Suppressor macrophage (primary cell): Measurements from ENCODE around the gene PHGDH.
"Not testable (repeated sequence)": the region's sequence is repeated elsewhere in the genome, so short reads cannot be mapped to it uniquely, and the experiment has no call there.

Experiments used
- DNase-seq, 4 experiments: peaks; one replicate each; pipeline ENCODE4 v3.0.0-alpha.2; 2020 to 2022

Gene PHGDH

DNA sequence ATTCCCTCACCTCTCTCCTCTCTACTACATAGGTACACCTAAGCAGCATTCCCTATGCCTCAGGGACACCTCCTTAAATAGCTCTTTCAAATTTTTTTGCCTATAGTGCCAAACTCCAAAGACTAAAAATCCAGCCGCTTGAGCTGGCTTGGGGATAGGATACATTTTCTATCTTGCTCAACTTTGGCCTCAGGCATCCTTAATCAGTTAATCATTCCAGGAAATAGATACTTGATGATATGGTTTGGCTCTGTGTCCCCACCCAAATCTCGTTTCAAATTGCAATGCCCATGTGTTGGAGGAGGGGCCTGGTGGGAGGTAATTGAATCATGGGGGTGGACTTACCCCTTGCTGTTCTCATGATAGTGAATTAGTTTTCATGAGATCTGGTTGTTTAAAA lies 11.4 kb upstream of the PHGDH start:
- DNase-seq, result no peak

DNA sequence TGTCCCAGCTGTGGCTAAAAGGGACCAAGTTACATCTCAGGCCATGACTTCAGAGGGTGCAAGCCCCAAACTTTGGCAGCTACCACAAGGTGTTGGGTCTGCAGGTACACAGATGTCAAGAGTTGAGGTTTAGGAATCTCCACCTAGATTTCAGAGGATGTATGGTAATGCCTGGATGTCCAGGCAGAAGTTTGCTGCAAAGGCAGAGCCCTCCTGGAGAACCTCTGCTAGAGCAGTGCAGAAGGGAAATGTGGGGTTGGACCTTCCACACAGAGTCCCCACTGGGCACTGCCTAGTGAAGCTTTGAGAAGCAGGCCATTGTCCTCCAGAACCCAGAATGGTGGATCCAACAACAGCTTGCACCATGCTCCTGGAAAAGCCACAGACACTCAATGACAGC lies 10.1 kb upstream of the PHGDH start:
- DNase-seq, result peak in 1 of 4 experiments; percentile 14

GRCh38 chr1:119702384-119702783 lies 9.3 kb upstream of the PHGDH start:
- peak; percentile 75 to 89 (median 86) for DNase-seq

DNA sequence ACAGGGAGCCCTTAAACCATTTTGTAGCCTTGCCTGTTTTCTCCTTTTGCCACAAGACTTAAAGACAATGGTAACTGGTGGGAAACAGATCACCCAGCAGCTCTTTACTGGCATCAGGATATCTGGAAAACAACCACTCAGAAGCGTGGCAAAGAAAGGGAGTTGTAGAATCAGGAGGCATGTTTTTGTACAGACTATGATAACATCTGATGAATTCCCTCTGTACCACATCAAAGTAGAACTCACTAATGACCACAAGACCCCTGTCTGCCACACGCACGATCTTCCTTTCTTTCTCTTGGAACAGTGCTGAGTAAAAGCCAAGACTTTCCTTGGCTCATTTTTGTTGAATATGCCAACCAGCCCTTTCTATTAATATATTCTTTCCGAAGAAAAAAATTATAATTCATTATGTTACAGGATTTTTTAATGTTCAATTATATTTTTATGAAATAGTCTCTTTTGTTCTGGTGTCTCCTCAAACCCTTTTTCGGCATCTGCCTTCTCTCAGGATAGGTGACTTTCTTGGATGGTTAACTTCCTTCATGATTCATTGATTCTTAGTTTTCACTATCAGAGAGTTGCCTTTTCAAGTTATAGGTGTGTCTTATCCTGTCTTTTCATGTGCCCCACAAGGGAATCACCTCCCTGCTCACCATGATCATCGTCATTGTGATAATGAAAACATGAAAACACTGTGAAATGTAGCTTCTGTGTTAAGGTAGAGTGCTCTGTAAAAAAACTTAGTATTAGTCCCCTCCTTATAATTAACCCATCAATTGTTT lies 7.9 kb upstream of the PHGDH start:
- DNase-seq, result no peak

DNA sequence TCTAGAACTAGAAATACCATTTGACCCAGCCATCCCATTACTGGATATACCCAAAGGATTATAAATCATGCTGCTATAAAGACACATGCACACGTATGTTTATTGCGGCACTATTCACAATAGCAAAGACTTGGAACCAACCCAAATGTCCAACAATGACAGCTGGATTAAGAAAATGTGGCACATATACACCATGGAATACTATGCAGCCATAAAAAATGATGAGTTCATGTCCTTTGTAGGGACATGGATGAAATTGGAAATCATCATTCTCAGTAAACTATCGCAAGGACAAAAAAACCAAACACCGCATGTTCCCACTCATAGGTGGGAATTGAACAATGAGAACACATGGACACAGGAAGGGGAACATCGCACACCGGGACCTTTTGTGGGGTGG lies 5.1 kb upstream of the PHGDH start:
- not testable (repeated sequence) for DNase-seq

- not testable (repeated sequence) for DNase-seq
These were observed 354 bp upstream of the PHGDH start for GRCh38 chr1:119711356-119711803.

GRCh38 chr1:119712342-119713038 lies 756 bp downstream of the PHGDH start:
- peak; percentile 11 to 66 (median 48) for DNase-seq

DNA sequence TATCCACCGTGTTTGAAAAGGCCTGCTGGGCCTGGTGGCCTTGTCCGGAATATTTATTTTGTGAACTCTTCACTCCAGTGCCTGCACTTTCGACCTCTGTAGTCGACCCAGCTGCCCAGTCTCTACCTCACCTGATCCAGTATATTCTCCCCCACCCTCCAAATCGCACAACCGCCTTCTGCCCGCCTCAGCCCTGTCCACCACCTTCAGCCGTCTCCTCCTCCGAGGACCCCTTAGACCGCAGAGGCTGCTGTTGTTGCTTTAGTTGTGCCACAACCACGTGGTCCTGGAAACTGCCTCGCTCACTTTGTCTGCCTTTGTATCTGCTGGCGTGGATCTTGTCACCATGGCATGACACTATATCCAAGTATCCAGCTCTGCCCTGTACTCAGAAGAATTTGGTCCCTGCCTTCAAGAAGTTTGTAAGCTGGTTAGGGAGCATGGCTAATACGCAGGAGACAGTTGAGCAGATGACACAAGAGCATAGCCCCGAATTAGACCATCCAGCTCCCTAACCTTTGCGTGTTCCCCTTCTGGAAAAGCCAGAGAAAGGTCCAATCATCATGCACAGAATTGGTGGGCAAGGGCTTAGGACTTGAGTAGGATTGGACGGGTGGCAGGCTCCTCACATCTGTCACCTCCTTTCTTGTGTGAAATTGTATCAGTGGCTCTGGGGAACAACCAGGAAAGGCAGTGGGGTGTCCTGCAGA lies 1.5 kb downstream of the PHGDH start:
- no peak for DNase-seq

GRCh38 chr1:119713749-119714456 lies 2.2 kb downstream of the PHGDH start:
- DNase-seq, result no peak

- DNase-seq, result no peak
These were observed 2.8 kb downstream of the PHGDH start for GRCh38 chr1:119714583-119714982.

GRCh38 chr1:119715542-119715941 lies 3.8 kb downstream of the PHGDH start:
- peak in 3 of 4 experiments; percentile 25 to 45 (median 44) for DNase-seq

- no peak for DNase-seq
These were observed 6.7 kb downstream of the PHGDH start for GRCh38 chr1:119718409-119718808.

DNA sequence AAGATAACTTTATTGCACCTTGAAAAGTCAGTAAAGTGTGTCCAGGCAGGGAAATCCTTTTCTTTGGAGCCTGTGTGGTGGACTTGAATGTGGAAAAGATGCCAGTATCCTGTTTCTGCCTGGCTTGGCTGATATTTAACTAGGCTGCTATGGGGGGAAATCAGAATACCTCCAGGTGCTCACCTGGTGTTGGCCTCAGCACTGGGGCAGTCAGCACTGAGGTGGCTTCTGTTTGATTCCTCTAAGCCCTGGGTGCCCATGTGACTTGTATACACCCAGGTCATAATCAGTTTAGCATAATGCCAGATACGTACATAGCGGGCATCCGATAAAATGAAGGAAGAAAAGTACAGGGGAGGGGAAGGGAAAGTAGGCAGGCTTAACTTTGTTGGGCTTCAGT lies 7.2 kb downstream of the PHGDH start:
- no peak for DNase-seq

DNA sequence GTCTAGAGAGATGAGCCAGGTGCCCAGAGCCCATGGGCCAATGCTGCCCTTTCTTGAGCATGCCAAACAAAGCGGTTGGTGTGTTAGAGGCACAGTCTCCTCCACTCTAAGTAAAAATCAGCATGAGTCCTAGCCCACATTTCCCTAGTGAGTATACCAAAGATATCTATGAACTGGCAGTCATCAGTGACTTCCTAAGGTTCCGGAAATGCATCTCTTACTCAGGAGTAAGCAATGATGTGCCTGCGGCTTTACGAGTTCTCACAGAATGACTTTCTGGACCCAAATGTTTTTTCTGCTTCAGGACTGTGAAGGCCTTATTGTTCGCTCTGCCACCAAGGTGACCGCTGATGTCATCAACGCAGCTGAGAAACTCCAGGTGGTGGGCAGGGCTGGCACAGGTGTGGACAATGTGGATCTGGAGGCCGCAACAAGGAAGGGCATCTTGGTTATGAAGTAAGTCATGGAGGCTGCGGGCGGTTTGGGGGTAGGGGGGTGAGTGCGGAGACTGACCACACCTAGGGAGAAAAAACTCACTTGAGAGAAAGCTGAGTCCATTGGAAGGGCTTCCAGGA lies 9.2 kb downstream of the PHGDH start:
- DNase-seq, result no peak

DNA sequence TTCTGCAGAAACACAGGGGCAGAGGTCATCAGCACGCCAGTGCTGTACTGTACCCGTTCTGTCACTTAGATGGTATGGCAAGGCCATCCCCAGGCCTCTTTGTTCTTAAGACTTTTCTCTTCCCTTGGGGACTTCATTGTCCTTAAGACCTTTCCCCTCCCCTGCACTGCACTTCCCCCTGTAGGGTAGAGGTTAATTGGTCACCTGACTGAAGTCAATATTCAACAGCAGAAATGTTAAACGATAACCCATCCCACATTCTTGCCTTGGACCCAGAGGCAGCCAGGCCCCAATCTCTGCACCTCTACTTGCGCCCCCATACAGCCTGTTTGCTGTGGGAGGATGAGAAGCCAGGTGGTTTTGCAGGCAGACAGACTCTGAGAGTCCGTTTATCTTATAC lies 10.2 kb downstream of the PHGDH start:
- no peak for DNase-seq

DNA sequence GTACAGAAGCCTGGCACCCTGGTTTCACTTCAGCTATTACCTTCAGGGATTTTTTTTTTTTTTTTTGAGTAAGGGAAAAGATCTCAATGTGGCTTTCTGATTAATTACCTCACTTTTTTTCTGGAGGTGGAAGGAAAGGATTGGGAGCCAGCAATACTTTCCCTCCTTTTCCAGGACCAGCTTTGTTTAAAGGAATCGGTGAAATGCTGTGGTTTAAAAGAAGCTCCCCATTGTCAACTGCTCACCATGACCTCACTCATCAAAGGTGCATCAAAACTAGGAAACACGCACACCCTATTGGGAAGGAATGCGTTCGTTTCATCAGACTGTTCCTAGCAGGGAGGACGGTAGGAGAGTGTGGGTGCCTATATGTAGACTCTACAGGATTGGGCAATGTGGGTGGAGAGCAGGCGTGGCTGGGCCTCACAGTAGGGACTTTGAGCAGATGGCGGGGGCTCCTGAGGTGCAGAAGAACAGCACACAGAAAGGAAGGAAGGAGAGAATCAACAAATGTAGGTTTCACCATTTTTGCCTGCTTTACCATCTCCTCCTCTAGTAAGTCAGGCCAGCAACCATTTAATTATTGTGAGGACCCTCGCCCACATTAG lies 13.0 kb downstream of the PHGDH start:
- DNase-seq, result no peak

GRCh38 chr1:119725626-119726025 lies 13.9 kb downstream of the PHGDH start:
- DNase-seq, result no peak

- no peak for DNase-seq
These were observed 16.3 kb downstream of the PHGDH start for GRCh38 chr1:119727991-119728390.

DNA sequence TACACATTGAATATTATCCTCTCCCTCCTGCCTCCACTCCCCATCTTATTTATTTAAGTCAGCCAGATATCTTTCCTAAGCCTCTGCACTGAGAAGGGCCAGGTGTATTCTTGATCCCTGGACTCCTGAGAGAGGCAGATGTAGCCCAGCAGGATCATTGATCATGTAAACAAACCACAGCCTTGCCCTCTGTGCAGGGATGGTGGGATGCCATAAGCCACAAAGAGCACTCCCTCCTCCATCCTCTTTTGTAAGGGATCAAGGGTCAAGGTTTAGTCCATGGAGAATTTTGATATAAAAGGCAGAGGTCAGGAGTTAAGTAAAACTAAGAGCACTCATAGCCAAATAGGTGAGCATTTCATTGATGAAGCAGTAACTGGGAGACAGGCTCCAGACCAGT lies 17.3 kb downstream of the PHGDH start:
- DNase-seq, result no peak

- DNase-seq, result no peak
These were observed 19.3 kb downstream of the PHGDH start for GRCh38 chr1:119731060-119731459.

DNA sequence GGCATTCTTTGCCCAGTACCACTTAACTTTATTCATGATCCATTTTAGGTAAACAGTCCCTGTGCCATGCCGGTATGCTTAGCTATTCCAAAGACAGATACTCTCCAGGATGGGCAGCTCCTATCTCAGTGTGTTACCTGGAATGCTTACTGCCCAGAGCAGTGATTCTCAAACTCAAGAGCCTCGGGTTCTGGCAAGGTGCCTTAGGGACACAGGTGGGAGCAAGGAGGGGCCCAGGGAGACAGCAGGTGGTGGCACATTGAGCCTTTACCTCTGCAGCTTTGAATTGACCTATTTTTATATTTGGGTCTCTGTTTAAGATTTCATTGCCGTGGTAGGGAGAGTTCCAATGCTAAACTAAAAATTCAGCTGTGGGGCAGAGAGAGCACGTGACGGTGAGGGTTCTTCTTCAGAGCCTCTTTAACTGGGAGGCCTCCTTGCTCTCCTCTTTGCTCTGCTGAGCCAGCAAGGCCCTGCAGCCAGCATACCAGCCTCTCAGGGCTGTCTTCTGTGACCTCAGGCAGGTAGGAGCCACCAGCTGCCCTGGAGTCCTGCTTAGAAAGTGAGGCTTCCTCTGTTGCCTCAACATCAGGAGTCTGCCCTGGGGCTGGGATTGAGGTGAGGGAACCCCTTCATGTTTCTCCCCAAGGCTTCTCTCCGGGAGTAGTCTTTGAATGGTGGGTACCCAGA lies 20.2 kb downstream of the PHGDH start:
- no peak for DNase-seq
